CD4-positive, alpha-beta T cell treated with Interleukin-6 for 4 hours (primary cell): Measurements from ENCODE around the gene AMOTL2.

ENCODE experiments used
- DNase-seq: peaks from one replicate; pipeline ENCODE4 v3.0.0-alpha.2; 2020; ENCODE audit warnings: mixed read lengths

The AMOTL2 gene

DNA sequence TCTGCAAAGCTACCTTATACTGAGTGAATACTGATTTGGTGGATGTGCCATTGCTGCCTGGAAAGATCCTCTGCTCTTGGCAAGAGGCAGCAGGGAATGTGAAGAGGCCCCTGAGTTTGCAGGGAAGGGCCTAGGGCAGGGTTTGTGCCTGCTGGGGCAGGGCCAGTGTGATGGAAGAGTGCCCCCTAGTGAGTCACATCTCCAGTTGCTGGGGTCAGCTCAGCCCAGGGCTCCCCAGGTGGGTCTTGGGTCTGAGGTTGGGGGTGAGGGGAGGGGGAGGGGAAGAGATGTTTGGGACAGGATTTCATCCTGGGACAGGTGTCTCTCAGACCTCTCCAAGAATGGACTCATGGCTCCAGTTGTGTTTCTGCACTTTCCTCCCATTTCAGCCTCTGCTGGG, 4.1 kb upstream of the AMOTL2 start:
- peak; percentile 48 for DNase-seq

DNA sequence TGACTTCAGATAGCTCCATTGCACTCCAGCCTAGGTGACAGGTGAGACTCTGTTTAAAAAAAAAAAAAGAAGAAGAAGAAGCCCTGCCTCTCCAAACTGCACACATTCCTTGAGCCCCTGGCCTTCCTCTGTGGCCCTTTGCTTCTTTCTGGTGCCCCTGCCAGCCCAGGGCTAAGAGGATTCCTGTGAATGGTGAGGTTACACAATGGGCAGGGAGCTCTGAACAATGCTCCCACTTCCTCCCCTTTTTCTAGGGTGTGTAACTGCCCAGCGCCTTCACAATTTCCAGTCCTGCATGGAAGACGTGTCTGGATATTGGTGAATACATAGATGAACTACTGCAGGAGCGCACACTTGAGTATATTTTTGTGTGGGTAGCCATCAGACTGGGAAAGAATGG, 3.6 kb upstream of the AMOTL2 start:
- DNase-seq = no peak

GRCh38 chr3:134376786-134377426, 2.7 kb upstream of the AMOTL2 start:
- DNase-seq = no peak

GRCh38 chr3:134376385-134376765, 2.1 kb upstream of the AMOTL2 start:
- DNase-seq = no peak

GRCh38 chr3:134375582-134376384, 1.5 kb upstream of the AMOTL2 start:
- DNase-seq = no peak

DNA sequence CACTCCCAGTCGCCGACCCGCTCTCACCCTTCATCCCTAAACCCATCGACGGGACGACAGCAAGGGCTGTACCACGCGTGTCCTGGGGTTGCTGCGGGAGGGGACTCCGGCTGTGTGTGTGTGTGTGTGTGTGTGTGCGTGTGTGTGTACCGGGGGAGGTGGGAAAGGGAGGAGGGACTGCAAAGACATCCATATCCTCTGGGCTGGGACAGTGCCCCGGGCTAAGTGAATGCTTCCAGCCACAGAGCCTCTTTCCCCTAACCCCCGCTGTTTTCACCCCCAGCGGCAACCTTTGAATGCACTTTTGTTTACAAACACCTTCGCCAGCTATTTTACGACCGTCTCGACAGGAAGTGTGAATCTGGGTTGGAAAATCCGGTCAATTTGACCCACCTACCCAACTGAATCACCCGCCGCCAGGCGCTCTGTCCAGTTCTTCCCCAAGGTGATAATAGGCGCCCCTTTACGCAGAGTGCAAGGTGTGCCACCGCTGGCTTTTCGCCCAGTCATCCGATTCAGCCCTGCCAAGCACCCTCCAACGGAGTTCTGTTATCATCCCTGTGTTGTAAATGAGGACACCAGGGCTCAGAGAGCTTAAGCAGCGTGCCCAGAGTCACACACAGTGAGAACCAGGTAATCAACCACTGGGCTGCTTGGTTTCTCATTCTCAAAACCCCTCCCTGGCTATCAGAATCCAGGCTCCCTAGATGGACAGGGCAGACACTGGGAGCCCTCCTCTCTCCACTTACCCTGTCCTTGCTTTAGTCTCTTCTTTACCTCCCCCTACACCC, 739 bp upstream of the AMOTL2 start:
- no peak for DNase-seq

GRCh38 chr3:134373271-134374104, 759 bp downstream of the AMOTL2 start:
- no peak for DNase-seq

- no peak for DNase-seq
Measured at GRCh38 chr3:134372396-134373270, 1.6 kb downstream of the AMOTL2 start.

DNA sequence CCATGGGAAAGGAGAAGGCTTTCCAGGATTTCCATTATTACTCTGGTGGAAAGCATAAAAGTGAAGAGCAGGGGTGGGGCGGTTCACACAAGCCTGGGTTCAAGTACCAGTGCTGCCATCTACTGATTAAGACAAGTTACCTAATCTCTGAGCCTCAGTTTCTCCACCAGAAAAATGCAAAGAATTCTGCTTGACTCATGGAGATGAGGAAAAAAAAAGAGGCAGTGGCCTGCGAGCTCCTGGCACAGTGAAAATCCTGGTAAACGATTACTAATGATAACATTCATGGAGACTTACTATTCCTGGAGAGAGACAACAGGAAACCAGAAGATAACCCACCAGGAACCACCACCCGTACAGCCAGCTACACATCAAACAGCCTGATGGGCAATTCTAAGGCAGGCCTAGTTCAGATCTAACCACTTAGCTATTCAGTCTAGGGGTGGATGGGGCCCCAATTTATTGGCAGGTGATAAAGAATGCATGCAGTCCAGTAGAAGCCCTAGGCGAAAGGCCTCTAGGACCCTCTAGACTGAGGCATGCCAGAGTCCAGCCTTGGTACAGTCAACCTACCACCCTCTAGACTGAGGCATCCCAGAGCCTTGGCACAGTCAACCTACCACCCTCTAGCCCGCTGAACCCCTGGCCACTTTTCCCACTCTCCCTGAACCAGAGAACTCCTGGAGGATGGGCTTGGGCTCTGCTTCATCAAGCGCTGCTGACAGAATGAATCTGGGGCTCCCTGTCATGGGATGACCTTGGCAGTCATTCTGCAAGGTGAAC, 2.5 kb downstream of the AMOTL2 start:
- no peak for DNase-seq

DNA sequence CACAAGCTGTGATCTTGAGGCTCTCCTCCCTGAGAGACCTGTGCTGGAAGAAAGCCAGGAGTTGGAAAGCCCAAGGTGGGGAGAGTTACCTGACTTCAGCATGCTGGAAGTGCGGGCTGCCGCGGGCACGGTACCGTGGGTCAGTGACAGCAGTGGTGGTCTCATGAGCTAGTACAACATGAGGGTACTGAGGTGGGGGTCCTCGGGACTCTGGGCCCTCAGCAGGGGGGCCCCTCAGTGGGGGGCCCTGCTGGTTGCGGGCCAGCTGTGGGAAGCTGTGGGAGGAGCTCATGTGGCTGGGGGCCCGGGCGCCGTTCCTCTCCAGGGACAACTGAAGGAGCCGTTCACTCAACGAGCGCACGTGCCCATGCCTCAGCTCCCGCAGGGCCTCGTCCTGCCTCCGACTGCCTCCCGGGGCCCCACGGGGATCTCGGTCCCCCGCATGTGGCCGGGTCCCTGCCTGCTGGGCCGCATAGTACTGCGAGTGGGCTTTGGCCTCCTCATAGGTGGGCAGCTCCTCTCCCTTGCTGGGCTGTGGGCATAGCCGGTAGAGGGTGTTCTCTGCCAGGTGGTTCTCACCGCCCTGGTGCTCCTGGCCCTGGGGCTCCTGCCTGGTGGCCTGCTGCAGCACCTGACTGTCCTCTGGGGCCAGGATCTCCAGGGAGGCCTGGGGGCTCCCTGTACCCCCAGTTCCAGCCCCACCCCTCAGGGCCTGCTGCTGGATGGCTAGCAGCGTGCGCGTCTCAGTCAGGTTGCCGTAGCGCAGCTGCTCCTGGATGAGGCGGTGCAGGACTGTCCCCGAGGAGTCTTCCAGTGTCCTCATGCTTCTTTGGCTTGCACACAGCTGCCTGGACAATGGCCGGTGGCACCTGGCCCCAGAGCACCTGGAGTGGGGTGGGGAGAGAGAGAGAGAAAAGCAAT, 3.4 kb downstream of the AMOTL2 start:
- DNase-seq = no peak

GRCh38 chr3:134369861-134370596, 4.2 kb downstream of the AMOTL2 start:
- no peak for DNase-seq

DNA sequence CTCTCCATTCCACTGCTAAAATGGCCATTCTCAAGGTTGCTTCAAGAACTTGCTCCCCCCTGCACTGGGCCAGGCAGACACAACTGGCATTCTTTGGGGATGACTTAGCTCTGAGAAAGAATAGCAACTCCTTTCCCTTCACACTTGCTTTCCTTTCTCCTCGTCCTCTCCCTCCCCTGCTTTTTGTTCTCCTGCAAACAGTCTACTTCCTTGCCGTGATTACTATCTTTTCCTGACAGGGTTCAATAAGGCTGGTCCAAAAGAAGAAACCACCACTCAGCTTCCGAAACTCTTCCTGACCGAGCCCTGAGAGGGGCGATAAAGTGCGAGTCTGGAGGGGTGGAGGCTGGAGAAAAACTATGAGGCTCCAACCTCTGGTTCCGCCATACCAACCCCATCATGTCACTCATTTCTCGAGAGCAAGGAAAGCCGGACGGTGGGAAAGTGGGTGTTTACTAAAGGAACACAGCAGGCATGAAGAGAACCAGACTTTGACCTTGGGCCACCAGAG, 5.0 kb downstream of the AMOTL2 start:
- DNase-seq = no peak

DNA sequence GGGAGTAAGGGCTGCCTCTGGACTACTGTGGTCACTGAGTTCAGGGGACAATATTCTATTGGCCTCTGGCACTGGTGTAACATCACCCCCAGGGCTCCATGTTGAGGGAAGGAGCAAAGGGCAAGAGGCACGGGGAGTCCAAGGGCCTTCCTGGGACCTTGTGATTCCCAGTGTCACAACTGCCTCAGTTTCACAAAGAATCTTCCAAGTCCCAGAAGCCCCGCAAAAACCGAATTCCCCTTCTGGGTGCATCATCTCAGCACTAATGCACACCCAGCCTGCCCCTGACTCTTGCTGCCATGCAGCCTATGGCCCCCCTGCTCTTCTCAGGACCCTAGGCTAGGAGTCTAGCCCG, 5.5 kb downstream of the AMOTL2 start:
- no peak for DNase-seq

DNA sequence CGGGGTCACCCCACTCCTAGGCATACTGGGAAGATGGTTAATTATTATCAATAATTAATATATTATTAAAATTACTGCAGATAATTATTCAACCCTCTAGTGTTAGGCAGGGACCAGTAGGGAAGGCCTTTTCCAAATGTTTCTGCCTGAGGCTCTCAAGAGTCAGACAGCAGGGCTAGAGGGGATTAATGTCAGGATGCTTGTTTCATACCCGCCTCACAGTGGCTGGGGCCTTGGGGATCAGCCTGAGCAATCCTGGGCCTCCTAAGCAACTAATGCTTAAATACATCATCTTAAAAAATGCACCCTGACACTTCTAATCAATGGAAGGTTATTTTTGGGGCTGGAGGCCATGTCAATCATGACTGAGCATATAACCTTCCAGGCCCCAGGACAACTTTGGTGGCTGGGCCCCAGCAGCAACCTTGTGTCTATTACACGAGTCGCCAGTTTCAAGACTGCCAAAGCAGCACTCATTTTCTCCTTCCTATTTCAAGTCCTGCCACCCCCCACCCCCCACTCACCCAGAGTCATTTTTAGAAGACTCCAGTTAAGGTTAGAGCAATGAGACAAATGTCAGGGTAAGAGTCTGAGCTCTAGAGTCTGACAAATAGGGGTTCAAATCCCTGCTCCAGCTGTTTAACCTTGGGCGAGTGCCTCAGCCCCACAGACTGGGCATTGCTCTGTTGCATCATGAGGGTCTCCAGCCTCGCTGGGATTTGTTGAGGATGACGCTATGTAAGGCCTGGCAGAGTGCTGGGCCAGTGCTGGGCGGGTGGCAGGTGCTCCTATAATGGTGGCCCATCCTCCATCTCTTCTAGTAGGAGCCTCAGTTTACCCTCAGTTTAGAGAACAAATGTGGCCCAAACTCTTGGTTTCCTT, 6.1 kb downstream of the AMOTL2 start:
- no peak for DNase-seq

DNA sequence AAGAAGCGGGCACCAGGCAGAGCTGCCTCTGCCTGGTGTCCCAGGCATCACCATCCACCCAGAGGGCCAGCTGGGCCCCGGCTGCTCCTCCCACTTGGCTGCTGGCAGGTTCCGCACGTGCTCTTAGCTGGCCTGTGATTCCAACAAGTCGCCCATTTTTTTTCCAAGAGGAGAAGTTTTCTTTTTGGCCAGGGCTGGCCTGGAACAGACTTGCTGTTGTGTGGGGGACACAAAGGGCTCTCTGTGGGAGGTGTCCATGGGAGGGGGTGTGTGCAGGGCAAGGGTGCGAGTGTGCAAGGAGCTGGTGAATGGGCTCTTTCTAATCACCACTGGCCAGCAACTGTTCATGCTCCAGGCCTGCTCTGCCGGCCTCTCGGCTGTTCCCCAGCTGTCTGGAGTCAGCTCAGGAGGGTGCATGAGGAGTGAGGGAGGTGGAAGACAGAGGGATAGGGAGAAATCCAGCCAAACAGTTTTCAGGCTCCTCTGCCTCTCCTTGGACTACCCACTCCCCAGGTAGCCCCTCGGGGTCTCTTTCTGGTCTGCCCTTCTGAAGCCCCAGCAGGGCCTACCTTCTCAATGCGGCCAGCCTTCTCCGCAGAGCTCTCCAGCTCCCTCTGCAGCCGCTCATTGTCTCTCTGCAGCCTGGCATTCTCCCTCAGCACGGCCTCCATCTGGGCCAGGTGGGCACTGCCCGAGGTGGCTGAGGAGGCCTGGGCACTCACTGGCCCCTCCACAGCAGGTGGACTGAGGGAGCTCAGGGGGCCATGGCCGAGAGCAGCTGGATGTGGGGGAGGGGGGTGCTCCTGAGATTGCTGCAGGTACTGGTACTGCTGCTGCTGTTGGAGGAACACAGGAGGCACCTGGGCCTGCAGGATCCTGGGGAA, 7.1 kb downstream of the AMOTL2 start:
- no peak for DNase-seq

DNA sequence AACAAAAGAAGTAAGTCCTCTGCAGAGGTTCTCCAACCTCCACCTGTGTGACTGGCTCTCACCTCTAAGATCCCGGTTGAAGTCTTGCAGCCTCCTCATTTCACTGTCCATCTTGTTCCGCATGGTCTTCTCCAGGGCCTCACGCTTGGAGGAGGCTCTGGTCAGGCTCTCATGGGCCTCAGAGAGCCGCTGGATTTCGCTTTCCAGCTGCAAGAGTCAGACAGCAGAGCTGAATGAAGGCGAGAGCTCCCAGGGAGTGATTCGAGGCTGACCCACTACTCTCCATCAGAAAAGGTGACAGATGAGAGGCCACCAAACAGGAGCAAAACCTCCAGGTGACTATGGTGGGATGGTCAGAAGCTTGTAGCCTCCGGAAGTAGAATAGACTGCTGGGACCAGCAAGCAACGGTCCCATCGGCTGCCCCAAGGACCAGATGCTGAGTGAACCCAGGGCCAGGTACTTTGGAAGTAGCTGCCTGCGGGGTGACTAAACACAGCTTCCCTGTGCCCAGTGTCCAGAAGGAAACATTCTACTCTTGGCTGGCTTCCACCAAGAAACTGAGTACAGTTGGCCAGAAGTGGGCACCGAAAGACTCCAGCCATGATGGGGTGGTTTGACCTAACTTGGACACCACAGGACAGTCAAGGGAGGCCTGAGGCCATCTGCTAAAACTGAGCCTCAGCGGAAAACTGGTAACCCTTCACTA, 7.9 kb downstream of the AMOTL2 start:
- DNase-seq = no peak
